Measurements from ENCODE around the gene IGF2BP2.
A peak's percentile ranks its signal among the peaks of the same experiment; 100 is the strongest.
"Not testable (repeated sequence)": the region's sequence is repeated elsewhere in the genome, so short reads cannot be mapped to it uniquely, and the experiment has no call there.

The IGF2BP2 gene

DNA sequence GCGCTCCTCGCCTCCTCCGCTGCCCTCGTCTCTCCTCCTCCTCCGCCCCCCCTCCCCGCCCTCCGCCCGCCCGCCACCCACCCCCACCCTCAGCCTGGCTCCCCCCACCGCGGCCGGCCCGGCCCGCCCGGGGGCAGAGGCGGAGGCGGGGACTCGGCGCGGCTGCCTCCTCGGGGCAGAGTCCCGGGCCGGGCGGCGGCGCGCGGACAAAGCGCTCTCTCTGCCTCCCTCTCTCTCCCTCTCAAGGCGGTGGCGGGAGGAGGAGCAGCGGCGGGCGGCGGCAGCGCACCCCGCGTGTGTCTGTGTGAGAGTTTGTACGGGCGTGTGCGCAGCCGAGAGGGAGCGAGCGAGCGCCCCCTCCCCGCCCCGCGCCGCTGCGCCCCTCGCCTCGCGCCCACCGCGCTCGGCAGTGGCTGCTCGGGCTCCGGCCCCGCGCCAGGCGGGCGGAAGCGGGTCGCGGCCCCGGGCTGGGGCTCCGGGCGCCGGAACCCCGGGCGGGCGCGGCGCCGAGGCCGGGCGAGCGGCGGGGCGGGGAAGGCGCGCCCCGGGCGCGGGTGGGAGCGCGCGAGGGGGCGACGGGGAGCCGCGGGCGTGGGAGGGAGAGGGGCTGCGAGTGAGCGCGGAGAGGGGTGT is at the start of gene IGF2BP2:
Gene IGF2BP2, minus strand, starts transcription at position 37 of the 633 bp plus-strand sequence. CDS start 82 bp downstream, outside the sequence.
- peak; percentile 73 for DNase-seq

- DNase-seq = no peak
Observed at GRCh38 chr3:185874119-185874518, 49.3 kb upstream of the IGF2BP2 start.

DNA sequence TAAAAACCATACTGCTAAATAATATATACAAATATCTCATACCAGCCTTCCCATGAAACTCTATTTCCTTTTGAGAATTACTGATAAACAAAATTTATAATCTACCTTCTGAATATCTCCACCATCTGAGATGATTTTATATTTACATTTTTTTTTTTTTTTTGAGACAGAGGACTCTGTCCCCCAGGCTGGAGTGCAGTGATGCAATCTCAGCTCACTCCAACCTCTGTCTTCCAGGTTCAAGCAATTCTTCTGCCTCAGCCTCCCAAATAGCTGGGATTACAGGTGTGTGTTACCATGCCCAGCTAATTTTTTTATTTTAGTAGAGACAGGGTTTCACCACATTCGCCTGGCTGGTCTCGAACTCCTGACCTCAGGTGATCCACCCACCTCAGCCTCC is 42.8 kb upstream of the IGF2BP2 start:
- DNase-seq = no peak

- DNase-seq = no peak
Observed at GRCh38 chr3:185866995-185867394, 42.2 kb upstream of the IGF2BP2 start.

DNA sequence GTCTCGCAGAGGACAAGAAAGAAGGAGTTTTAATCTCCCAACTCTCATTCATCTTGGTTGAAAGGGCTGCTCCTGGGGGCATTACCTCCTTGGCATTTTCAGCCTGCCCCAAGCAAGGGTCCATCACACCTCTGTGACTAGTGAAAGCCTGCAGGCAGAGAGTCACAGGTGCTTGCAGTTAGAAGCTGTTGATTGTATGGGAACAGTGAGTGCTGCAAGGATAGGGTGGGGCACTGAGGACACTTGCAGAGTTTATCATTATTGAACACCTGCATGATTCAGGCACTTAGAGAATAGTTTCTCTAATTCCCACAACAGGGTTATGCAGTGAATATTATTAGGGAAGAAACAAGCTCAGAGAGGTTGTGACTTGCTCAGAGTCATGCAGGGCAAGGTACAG is 41.7 kb upstream of the IGF2BP2 start:
- no peak for DNase-seq

- no peak for DNase-seq
Observed at GRCh38 chr3:185865247-185865646, 40.4 kb upstream of the IGF2BP2 start.

- no peak for DNase-seq
Observed at GRCh38 chr3:185864767-185865166, 39.9 kb upstream of the IGF2BP2 start.

DNA sequence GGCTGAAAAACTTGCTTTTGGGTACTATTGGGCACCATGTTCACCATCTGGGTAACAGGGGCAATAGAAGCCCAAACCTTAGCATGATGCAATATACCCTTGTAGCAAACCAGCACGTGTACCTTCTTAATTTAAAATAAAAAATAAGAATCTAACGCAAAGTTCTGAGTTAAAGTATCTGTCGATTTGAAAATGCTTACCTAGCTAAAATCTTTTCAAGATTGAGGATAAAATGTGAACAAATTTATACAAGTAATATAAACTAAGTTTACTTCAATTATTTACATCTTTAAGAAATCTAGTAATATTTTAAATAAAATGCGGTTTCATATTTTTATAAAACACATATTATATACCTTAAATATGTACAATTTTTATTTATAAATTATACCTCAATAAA is 38.1 kb upstream of the IGF2BP2 start:
- no peak for DNase-seq

GRCh38 chr3:185859294-185859972 is 34.6 kb upstream of the IGF2BP2 start:
- DNase-seq = no peak

DNA sequence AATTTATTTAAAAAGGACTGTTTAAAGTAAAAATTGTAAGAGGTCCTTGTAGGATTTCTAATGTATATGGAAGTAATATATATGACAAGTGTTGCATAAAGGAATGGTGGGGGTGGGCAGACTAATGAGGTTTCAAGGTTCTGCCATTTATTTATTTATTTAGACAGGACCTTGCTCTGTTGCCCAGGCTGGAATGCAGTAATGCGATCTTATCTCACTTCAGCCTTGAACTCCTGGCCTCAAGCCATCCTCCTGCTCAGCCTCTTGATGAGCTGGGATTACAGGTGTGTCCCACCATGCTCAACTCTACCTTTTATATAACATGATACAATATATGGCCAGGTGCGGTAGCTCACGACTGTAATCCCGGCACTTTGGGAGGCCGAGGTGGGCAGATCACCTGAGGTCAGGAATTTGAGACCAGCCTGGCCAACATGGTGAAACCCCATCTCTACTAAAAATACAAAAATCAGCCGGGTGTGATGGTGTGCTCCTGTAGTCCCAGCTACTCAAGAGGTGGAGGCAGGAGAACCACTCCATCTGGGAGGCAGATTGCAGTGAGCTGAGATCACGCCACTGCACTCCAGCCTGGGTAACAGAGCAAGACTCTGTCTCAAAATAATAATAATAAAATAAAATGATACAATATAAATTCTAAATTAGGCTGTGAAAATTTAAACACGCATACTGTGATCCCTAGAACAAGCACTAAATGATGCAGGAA is 33.8 kb upstream of the IGF2BP2 start:
- DNase-seq = no peak

- DNase-seq = no peak
Observed at GRCh38 chr3:185857208-185857607, 32.4 kb upstream of the IGF2BP2 start.

GRCh38 chr3:185856652-185857051 is 31.8 kb upstream of the IGF2BP2 start:
- no peak for DNase-seq

GRCh38 chr3:185853771-185854170 is 28.9 kb upstream of the IGF2BP2 start:
- DNase-seq = not testable (repeated sequence)

DNA sequence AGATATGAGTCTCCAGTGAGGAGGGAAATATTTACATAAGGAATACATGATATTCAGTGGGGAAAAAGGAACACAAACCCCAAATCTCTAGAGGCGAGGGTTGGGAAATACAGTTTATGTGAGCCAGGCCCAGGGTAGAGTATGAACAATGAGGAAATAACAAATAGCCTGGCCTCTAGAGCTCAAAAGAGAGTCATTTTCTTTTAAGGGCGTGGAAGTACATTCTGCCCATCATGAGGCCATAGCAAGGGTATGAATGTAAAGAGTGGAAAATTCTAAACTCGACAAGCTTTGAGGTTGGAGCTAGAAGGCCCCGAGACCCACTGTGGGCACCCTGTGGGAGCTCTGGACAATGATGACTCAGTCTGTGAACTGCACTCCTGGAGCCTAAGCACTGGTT is 27.8 kb upstream of the IGF2BP2 start:
- DNase-seq = no peak

- DNase-seq = no peak
Observed at GRCh38 chr3:185851959-185852358, 27.1 kb upstream of the IGF2BP2 start.

- DNase-seq = no peak
Observed at GRCh38 chr3:185851046-185851445, 26.2 kb upstream of the IGF2BP2 start.

DNA sequence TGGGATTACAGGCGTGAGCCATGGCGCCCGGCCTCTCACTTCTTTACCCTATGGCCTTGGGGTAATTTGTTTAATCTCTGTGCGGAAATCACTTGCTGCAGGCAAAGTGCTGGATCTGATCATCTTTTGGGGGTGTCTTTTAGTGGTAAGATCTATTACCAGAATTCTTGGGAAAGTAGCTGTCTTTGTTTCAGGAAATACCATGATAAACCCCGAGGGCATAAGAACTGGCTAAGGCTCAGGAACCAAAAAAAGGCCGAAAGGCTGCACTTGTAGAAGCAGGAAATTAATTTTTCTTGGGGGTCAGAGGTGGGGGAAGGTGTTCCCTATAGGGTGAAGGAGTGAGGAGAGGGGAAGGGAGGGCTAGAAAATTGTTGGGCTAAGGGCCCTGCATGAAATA is 22.7 kb upstream of the IGF2BP2 start:
- DNase-seq = no peak

- DNase-seq = no peak
Observed at GRCh38 chr3:185846037-185846436, 21.2 kb upstream of the IGF2BP2 start.

DNA sequence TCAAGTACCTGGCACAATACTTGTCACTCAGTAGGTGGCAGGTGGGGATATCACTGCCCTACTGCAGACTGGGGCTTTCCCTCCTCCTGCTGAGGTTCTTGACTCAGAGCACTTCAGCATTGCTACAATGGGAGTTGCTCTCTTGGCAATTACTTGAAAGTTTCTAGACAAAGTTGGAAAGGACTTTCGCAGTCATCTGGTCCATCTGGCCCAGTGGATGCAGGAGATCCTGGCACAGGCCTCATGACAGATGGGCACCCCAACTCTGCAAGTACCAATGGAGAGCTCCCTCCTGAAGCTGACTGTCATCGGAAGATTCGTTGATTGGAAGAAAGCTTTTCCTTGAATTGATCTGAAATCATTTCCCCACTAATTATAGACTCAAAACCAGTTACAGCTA is 19.2 kb upstream of the IGF2BP2 start:
- no peak for DNase-seq

DNA sequence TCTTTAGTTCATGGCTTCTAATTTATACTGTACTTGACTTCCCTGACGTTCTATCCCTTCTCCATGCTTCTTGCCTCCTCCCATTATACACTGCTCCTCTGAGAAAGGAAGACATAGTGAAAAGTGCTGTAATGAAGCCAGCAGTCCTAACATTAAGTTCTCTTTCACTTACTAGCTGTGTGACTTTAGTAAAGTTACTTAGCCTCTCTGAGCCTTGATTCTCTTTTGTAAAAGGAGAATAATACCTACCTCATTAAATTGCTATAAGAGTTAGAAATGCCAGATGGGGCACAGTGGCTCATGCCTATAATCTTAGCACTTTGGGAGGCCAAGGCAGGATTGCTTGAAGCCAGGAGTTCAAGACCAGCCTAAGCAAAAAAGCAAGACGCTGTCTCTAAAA is 18.8 kb upstream of the IGF2BP2 start:
- DNase-seq = no peak

DNA sequence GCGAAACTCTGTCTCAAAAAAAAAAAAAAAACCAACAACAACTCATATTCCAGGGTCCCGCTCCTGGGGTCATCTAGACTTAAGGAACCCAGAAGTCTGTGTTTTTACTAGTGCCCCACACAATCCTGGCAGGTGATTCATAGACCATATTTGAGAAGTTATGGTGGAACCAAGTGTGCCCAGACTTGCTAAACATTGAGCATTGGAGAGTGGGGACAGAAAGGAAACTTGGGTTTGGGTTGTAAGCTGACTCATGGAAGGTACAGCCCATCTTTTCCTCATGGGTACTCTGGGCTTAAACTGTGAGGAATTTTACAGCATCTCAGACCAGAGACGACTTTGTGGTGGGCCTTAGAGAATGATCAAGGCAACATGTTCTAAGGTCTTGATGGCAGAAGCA is 18.3 kb upstream of the IGF2BP2 start:
- no peak for DNase-seq

DNA sequence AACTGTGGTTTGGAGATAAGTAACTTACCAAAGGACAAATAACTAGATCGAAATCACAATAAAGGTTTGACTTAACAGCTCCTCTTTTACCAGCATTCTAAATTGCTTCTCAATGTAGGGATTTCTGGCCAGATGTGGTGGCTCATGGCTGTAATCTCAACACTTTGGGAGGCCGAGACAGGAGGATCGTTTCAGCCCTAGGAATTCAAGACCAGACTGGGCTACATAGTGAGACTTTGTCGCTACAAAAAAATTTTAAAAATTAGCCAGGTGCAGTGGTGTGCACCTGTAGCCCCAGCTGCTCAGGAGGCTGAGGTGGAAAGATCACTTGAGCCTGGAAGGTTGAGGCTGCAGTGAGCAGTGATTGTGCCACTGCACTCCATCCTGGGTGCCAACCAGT is 17.4 kb upstream of the IGF2BP2 start:
- no peak for DNase-seq

DNA sequence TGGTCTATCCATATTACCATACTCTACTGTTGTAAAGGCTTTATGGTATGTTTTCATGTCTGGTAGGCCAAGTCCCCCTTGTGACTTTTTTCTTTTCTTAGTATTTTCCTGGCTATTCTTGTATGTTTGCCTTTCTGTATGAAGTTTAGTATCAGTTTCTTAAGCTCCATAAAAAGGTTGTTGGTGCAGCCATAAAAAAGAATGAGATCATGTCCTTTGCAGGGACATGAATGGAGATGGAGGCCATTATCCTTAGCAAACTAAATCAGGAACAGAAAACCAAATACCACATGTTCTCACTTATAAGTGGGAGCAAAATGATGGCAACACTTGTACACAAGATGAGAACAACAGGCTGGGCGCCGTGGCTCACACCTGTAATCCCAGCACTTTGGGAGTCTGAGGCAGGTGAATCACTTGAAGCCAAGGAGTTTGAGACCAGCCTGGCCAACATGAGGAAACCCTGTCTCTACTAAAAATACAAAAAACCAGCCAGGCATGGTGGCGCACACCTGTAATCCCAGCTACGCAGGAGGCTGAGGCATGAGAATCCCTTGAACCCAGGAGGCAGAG is 13.7 kb upstream of the IGF2BP2 start:
- DNase-seq = not testable (repeated sequence)

DNA sequence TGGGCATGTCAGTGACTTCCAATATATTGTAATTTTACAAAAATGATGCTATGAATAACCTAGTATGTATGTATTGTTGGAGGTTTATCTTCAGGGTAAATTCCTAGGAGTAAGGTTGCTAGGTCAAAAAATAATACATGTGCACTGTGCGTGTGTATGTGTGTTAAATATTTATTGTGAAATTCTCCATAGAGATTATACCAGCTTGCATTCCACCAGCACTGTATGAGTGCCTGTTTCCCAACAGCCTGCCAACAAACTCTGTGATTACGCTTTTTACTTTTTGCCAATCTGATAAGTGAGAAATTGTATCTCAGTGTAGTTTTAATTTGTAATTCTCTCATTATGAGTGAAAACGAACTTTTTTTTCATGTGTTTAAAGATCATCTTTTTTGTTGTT is 12.6 kb upstream of the IGF2BP2 start:
- DNase-seq = no peak
